ENCODE data around the gene NFKBIZ.
A peak's percentile ranks its signal among the peaks of the same experiment; 100 is the strongest.

The NFKBIZ gene

DNA sequence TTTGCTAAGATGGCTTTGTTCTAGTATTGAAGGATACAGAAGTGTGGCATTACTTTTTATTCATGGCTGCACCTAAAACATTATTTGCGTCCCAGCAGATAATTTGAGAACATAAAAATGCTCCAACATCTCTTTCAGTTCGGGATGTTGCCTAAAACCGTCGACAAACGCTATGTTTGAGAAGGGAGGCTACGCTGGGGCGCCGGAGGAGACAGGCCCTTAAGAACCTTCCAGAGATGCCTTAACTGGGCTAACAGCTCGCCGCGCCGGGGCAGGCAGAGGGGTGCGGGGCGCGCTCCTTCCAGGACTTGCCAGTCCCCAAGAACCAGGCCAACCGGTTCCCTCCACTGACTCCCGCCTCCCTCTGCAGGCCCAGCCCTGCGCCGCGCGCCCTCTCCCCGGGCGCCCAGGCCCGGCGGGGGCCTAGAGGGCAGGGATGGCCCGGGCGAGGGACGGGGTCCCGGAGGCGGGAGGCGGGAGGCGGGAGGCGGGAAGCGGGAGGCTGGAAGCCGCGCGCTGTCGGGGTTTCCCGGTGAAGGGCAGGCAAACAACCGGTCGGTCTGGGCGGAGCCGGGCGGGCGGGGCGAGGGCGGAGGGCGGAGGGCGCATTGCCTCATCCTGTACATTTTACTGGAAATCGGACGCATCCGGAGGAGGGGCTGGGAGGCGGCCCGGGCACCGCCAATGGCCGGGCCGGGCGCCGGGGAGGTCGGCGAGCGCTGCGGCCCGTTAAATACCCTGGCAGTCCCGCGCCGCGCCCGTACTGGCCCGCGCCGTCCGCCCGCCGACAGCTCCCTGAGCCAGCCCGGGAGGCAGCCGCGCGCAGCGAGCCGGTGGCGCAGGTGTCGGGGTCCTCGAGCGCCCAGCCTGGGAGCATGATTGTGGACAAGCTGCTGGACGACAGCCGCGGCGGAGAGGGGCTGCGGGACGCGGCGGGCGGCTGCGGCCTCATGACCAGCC, at the start of gene NFKBIZ:
Gene NFKBIZ, plus strand, starts transcription at position 761 of the 960 bp plus-strand sequence. Its CDS starts 115 bp downstream, at position 876.
- peak; percentile 71 for DNase-seq (ENCODE audit: low read depth, low spot score)

DNA sequence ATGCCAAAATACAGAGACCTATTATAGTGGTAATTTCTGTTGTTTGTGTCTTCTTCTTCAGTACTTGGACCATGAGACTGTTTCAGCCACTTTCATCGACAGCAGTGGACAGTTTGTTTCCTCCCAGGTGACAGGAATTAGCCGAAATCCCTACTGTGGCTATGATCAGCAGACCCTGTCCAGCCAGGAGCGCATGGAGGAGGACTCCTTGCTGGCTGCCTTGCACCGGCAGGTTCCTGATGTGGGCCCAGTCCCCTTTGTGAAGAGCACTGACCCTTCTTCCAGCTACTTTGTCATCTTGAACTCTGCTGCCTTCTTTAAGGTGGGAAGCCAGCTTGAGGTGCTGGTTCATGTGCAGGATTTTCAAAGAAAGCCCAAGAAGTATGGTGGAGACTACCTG, 48.1 kb upstream of the NFKBIZ start:
- DNase-seq (ENCODE audit: low read depth, low spot score): no peak

- DNase-seq (ENCODE audit: low read depth, low spot score): no peak
Measured at GRCh38 chr3:101802179-101802578, 47.1 kb upstream of the NFKBIZ start.

- DNase-seq (ENCODE audit: low read depth, low spot score): no peak
Measured at GRCh38 chr3:101803173-101803782, 46.0 kb upstream of the NFKBIZ start.

- DNase-seq (ENCODE audit: low read depth, low spot score): no peak
Measured at GRCh38 chr3:101803939-101804338, 45.4 kb upstream of the NFKBIZ start.

- DNase-seq (ENCODE audit: low read depth, low spot score): no peak
Measured at GRCh38 chr3:101806491-101806890, 42.8 kb upstream of the NFKBIZ start.

- DNase-seq (ENCODE audit: low read depth, low spot score): no peak
Measured at GRCh38 chr3:101807888-101808287, 41.4 kb upstream of the NFKBIZ start.

GRCh38 chr3:101809178-101810021, 39.9 kb upstream of the NFKBIZ start:
- DNase-seq (ENCODE audit: low read depth, low spot score): no peak

GRCh38 chr3:101810022-101810418, 39.3 kb upstream of the NFKBIZ start:
- no peak for DNase-seq (ENCODE audit: low read depth, low spot score)

DNA sequence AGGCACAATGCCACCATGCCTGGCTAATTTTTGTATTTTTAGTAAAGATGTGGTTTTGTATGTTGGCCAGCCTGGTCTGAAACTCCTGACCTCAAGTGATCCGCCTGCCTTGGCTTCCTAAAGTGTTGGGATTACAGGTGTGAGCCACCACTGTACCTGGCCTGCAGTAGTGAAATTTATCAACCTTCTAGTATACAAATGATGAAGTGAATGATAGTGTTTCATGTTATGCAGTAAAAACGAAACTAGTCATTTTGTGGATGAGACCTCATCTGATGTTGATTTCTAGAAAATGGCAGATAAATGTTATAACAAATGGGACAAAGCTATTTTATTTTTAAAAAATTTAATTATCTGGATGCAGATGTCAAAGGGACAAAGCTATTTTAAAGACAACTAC, 37.4 kb upstream of the NFKBIZ start:
- DNase-seq (ENCODE audit: low read depth, low spot score): no peak

DNA sequence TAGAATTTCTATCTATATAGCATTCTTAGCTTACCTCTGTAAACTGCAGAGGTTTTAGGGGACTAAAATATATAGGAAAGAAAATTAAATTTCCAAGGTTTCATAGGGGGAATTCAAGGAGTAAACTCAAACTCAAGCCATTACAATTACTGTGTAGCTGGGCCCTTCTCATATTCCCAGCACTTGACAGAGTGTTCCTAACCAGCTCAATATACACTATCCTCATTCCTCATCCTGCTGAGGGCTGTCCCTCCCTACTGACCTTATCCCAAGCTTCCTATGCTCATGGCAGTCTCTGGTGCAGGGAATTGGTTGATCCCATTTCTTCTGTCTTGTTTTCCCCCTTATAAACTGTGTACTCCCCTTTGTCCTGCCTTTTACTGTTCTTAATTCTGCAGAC, 36.4 kb upstream of the NFKBIZ start:
- DNase-seq (ENCODE audit: low read depth, low spot score): no peak

DNA sequence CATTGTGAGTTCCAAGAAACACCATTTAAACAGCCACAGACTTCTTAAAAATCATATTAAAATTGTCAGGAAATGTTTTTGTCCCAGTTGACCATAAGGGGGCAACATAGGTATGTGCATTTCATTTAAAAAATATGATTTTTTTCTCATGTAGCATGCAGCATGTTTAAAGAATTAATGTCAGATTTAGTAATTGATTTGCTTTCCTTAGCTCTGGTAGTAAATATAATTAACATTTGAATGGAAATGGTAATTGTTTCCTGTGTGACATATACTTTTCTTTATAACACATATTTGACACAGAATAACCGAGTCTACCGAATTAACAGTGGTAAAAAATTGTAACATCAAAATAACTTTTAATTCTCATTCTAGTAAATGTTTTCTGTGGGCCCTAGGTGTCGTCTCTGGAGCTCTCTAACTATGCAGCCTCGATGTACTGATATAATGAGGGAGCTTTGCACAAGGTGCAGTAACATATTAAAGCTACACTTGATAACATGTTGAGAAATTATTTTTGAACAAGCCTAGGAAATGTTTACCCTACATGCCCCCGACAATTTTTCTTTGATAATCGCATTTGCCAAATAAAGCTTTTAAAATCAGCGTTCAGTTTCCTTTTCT, 35.4 kb upstream of the NFKBIZ start:
- DNase-seq (ENCODE audit: low read depth, low spot score): no peak

GRCh38 chr3:101814835-101815234, 34.5 kb upstream of the NFKBIZ start:
- no peak for DNase-seq (ENCODE audit: low read depth, low spot score)

DNA sequence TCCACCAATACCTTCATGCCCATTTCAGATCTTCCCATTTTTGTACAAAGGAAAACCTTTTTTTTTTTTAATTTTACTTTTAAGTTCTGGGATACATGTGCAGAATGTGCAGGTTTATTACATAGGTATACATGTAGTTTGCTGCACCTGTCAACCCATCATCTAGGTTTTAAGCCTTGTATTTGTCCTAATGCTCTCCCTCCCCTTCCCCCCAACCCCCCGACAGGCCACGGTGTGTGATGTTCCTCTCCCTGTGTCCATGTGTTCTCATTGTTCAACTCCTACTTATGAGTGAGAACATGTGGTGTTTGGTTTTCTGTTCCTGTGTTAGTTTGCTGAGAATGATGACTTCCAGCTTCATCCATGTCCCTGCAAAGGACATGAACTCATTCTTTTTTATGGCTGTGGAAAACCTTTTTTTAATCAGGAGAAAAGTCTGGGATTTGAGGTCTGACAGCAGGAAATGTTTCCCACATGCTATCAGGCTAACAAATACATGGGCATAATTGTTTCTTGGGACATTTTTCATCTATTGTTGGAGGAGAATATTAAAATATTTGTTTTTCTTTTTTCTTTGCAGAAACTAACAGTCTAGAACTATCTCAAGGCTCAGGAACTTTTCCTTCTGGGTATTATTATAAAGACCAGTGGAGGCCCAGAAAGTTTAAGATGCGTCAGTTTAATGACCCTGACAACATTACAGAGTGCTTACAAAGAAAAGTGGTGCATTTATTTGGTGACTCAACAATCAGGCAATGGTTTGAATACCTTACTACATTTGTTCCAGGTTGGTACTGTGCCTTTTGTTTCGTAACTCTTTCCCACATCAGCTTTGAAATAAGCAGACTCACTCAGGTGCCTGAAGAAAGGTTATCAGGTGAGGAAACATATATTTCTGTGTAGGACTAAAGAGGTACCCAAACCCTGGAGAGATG, 32.8 kb upstream of the NFKBIZ start:
- no peak for DNase-seq (ENCODE audit: low read depth, low spot score)

DNA sequence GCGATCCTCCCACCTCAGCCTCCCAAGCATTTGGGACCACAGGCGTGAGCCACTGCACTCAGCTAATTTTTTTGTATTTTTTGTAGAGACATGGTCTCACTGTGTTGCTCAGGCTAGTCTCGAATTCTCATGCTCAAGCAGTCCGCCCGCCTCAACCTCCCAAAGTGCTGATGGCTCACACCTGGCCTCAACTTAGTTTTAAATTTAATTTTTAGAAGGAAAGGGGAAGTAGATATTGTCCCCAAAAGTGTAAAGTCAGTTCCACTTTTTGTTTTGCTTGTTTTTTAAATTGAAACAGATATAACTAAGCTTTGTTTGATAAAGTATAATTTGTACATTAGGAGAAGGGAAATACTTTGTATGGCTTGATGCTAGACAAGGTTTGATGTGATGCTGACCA, 31.3 kb upstream of the NFKBIZ start:
- DNase-seq (ENCODE audit: low read depth, low spot score): no peak

GRCh38 chr3:101819649-101820206, 29.6 kb upstream of the NFKBIZ start:
- no peak for DNase-seq (ENCODE audit: low read depth, low spot score)

- DNase-seq (ENCODE audit: low read depth, low spot score): no peak
Measured at GRCh38 chr3:101821503-101821902, 27.8 kb upstream of the NFKBIZ start.

DNA sequence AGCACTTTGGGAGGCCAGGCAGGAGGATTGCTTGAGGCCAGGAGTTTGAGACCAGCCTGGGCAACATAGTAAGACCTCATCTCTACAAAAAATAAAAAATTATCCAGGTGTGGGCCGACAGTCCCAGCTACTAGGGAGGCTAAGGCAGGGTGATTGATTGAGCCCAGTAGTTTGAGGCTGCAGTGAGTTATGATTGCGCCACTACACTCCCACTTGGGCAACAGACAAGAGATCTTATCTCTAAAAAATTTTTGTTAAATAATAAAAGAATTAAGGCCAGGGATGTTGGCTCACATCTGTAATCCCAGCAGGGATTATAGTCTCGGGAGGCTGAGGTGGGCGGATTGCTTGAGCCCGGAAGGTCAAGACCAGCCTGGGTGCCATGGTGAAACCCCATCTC, 25.8 kb upstream of the NFKBIZ start:
- no peak for DNase-seq (ENCODE audit: low read depth, low spot score)

- DNase-seq (ENCODE audit: low read depth, low spot score): no peak
Measured at GRCh38 chr3:101824702-101825101, 24.6 kb upstream of the NFKBIZ start.

DNA sequence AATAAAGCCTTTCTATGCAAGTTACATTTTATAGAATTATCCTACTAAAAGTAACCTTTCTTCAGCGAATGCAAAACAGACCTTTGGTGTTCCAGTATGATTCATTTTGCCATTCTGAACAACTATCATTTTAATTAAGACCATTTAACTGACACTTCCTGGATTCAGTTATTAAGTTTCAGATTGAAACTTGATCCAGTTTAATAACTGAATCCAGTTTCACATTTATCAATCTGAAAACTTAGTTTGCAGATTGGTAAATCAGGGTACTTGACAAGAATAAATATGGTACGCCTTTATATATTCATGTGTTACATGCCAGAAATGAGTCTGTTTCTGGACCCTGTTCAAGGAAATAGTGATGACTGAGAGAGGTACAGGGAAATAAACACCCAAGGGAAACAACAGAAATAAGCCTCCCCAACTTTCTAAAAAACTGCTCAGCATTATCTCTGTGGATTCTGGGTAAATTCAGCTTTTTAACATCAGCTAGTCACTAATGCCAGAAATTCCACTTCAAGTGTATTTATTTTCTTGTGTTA, 23.3 kb upstream of the NFKBIZ start:
- DNase-seq (ENCODE audit: low read depth, low spot score): no peak
